Ovary (tissue), 3 donors: ENCODE measurements around the gene PALMD.

ENCODE experiments used
- EP300 ChIP-seq: sonication (generic); formaldehyde crosslinking; IDR thresholded peaks from one replicate; pipeline ENCODE4 v1.6.1; 2017; ENCODE audit warnings: antibody characterized with exemption
- POLR2A ChIP-seq: fragments of 450-650 bp; IDR thresholded peaks from one replicate; pipeline ENCODE4 v1.6.1; 2017; ENCODE audit warnings: antibody characterized with exemption, mild to moderate bottlenecking, moderate library complexity
- TF ChIP-seq, protein P1 (sequence below), 3 donors: fragments of 450-650 bp in 2 of 3; fragments of 200-600 bp in 1 of 3; IDR thresholded peaks; one replicate each; pipeline versions ENCODE4 v1.5.1 to v1.8.0; 2016 to 2022; ENCODE audit warnings: antibody characterized with exemption in 3 of 3, mild to moderate bottlenecking in 1 of 3
- donor health status: DM: no; HTN: no; CAD: no.

GRCh38 chr1:99648107-99648506, 2.2 kb downstream of the PALMD start:
- TF ChIP-seq POLR2A = no peak
- TF ChIP-seq, protein P1, sequence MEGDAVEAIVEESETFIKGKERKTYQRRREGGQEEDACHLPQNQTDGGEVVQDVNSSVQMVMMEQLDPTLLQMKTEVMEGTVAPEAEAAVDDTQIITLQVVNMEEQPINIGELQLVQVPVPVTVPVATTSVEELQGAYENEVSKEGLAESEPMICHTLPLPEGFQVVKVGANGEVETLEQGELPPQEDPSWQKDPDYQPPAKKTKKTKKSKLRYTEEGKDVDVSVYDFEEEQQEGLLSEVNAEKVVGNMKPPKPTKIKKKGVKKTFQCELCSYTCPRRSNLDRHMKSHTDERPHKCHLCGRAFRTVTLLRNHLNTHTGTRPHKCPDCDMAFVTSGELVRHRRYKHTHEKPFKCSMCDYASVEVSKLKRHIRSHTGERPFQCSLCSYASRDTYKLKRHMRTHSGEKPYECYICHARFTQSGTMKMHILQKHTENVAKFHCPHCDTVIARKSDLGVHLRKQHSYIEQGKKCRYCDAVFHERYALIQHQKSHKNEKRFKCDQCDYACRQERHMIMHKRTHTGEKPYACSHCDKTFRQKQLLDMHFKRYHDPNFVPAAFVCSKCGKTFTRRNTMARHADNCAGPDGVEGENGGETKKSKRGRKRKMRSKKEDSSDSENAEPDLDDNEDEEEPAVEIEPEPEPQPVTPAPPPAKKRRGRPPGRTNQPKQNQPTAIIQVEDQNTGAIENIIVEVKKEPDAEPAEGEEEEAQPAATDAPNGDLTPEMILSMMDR (IDR thresholded peaks at IDR 0.05) = peak in 1 of 3 donors; percentile 29
- no peak for TF ChIP-seq EP300
